Activated CD8-positive, alpha-beta memory T cell treated with anti-CD3 and anti-CD28 coated beads for 4 hours (primary cell): ENCODE data around the gene SGSH.
"Not testable (repeated sequence)": the region's sequence is repeated elsewhere in the genome, so short reads cannot be mapped to it uniquely, and the experiment has no call there.

Experiments
- DNase-seq, 2 donors: peaks; one replicate each; pipeline ENCODE4 v3.0.0-alpha.2; 2020; ENCODE audit warnings: low read depth in 2 of 2

The SGSH gene

GRCh38 chr17:80253631-80254395, 33.7 kb upstream of the SGSH start:
- DNase-seq, result no peak

DNA sequence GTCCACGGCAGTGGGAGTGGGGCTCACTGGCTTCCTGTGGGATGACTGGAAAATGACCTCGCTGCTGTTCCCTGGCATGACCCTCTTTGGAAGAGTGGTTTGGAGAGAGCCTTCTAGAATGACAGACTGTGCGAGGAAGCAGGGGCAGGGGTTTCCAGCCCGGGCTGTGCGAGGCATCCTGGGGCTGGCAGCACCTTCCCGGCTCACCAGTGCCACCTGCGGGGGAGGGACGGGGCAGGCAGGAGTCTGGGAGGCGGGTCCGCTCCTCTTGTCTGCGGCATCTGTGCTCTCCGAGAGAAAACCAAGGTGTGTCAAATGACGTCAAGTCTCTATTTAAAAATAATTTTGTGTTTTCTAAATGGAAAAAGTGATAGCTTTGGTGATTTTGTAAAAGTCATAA, 32.7 kb upstream of the SGSH start:
- DNase-seq, result peak; percentile 77

GRCh38 chr17:80251966-80252365, 31.8 kb upstream of the SGSH start:
- DNase-seq, result no peak

GRCh38 chr17:80248894-80249710, 29.0 kb upstream of the SGSH start:
- no peak for DNase-seq

DNA sequence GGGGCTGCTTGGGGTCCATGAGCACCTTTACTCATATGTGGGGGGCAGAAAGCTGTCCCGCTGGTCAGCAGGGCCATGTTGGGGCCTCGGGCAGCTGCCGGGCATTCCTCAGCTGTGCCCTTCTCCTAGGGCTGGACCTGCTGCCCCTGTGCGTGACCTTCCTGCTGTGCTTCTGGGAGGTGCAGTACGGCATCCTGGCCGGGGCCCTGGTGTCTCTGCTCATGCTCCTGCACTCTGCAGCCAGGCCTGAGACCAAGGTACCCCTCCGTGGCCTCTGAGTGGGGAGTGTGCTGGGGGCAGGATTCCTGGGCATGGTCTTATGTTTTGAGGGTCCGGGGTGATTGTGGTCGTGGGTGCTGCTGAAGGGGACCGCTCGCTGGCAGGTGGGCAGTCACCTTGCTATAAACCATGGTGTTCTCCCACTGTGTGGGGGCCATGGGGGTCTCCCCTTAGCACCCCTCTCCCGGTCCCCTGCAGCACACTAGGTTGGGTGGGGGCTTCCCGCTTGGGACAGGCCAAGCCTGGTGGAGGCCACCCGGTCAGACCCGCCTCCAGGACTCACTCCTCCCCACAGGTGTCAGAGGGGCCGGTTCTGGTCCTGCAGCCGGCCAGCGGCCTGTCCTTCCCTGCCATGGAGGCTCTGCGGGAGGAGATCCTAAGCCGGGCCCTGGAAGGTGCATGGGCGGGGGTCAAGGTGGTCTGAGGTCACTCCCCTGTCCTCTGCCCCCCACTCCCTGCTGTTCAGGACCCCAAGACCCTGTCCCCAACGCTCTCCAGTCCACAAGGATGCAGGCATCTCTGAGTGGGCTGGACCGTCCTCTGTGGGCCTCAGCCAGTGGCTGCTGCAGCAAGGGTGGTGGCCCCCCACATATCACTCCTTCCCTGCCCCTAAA, 28.1 kb upstream of the SGSH start:
- DNase-seq, result no peak

DNA sequence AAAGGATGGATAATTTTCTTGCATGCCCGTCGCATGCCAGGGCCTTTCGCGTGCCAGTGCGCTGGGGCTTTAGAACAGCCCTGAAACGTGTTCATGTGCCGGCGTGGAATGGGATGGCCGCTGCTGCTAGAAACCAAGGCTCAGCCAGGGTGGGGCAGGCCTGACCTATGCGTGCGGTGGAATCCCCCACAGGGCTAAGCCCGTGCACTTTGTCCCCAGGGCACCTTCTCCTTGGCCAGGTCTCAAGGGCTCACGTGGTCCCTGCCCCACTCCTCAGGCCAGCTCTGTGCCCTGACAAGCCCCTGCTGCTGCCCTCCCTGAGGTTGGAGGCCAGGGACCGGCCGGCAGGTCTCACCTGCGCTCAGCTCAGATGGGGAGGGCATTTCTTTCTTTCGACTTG, 27.4 kb upstream of the SGSH start:
- DNase-seq, result no peak

GRCh38 chr17:80246726-80247125, 26.6 kb upstream of the SGSH start:
- DNase-seq, result no peak

DNA sequence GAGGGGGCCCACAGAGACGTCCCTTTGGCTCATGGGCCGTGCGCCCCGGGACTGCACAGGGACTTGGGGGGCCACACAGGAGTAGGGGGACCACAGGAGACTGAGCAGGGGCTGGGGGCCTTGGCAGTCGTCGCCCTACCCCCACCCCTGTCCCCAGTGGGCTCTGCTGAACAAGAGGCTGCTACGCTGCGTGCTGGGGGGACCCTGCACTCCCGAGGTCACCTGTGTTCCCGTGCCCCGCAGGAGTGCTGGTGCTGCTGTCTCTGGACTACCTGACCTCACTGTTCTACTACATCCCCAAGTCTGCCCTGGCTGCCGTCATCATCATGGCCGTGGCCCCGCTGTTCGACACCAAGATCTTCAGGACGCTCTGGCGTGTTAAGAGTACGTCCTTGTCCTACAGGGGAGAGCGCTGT, 26.1 kb upstream of the SGSH start:
- DNase-seq, result no peak

- no peak for DNase-seq
Observed at GRCh38 chr17:80245566-80246265, 25.6 kb upstream of the SGSH start.

GRCh38 chr17:80244871-80245509, 24.9 kb upstream of the SGSH start:
- no peak for DNase-seq

DNA sequence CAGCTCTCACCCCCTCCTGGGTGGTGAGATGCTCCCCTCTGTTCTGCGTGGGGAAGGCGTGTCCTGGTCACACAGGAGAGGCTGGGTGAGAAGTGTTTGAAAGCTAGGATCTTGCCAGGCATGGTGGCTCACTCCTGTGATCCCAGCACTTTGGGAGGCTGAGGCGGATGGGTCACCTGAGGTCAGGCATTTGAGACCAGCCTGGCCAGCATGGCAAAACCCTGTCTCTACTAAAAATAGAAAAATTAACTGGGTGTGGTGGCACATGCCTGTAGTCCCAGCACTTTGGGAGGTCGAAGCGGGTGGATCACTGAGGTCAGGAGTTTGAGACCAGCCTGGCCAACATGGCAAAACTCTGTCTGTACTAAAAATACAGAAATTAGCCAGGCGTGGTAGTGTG, 24.3 kb upstream of the SGSH start:
- not testable (repeated sequence) for DNase-seq

GRCh38 chr17:80243526-80244433, 23.6 kb upstream of the SGSH start:
- no peak for DNase-seq

- DNase-seq, result no peak
Observed at GRCh38 chr17:80242505-80242904, 22.4 kb upstream of the SGSH start.

DNA sequence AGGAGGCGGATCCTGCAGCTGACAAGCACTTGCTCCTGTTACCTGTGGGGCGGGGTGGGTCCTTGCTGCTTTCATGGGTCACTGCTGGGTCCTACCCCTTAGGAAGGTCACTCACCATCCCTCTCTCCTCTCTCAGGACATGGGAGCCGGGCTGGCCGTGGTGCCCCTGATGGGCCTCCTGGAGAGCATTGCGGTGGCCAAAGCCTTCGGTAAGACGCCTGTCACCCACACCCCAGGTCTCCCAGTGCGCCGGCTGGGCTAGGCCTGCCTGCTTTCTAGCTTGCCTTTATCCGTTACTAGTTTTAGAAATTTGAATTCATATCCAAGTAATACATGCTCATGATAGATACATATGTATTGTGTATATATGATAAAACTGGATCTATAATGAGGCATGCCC, 17.3 kb upstream of the SGSH start:
- DNase-seq, result no peak

GRCh38 chr17:80236911-80237310, 16.8 kb upstream of the SGSH start:
- no peak for DNase-seq

DNA sequence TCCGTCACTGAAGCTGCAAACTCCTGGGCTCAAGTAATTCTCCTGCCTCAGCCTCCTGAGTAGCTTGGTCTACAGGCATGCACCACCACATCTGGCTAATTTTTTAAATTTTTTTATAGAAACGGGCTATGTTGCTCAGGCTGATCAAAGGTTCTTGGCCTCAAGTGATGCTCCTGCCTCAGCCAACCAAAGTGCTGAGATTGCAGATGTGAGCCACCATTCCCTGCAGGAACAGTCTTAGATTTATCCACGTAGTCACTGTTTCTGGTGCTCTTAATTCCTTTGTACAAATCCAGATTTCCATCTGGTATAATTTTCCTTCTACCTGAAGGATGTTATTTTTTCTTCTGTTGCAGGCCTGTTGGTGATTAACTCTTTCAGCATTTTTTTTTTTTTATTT, 13.1 kb upstream of the SGSH start:
- no peak for DNase-seq

DNA sequence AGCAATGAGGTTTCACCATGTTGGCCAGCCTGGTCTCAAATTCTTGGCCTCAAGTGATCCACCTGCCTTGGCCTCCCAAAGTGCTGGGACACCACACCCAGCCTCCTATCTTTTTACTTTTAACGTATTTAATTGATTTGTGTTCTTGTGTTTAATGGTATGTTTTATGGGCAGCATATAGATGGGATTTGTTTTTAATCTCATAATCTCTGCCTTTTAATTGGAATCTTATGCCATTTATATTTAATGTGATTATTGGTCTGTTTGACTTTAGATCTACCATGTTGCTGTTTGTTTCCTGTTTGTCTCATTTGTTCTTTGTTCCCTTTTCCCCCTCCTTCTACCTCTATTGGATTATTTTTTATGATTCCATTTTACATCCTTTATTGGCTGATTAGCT, 12.3 kb upstream of the SGSH start:
- DNase-seq, result no peak

- DNase-seq, result no peak
Observed at GRCh38 chr17:80229011-80229410, 8.9 kb upstream of the SGSH start.

GRCh38 chr17:80228477-80228876, 8.3 kb upstream of the SGSH start:
- no peak for DNase-seq

- DNase-seq, result no peak
Observed at GRCh38 chr17:80227666-80228065, 7.5 kb upstream of the SGSH start.
